GM19455 (cell line): ENCODE data around the gene TUBB8B.
"Not testable (repeated sequence)": the region's sequence is repeated elsewhere in the genome, so short reads cannot be mapped to it uniquely, and the experiment has no call there.

Experiments
- ATAC-seq: cut with Tn5 transposase; IDR thresholded peaks from one replicate; pipeline ENCODE4 v1.9.1; 2021; ENCODE audit not compliant: unreplicated experiment

Gene TUBB8B

DNA sequence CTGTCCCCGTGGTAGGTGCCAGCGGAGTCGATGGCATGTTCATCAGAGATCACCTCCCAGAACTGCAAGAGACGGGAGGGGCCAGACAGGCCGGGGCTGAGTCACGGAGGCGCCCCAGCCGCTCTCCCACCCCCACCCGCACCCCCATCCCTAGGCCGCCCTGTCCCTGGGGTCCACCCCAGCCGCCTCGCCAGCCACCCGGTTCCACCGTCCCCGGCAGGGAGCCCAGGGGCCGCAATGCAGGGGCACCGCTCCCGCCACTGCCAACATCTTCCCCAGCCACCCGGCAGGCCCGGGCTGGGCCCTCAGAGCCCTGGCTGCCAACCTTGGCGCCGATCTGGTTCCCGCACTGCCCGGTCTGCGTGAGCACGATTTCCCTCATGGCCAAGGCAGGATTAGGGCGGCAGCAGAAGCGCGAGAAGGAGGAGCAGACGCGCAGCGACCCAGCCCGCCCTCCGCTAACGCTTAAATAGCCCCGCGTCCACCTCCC is at the start of gene TUBB8B:
TSS of gene TUBB8B (minus strand) at position 440 of the 490 bp plus-strand sequence. CDS start at position 382, 58 bp downstream.
- not testable (repeated sequence) for ATAC-seq

DNA sequence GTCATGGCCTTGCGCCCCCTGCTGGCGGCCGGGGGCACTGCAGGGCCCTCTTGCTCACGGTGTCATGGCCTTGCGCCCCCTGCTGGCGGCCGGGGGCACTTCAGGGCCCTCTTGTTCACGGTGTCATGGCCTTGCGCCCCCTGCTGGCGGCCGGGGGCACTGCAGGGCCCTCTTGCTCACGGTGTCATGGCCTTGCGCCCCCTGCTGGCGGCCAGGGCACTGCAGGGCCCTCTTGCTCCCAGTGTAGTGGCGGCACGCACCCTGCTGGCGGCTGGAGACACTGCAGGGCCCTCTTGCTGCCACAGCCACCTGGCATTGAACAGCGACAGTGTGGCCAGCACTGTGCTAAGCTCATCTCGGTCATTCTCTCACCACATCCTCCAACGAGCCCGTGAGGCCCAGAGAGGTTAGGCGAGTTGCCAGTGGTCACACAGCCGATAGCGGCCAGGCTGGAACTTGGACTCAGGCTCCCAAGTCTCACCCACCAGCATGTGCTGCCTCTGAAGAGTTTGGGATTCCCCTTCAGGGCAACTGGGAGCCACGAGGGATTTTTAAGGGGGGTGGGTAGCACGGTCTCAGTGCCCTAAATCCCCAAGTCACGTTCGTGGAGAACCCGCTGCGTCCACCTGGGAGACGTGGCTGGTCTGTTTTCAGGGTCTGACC is 48.0 kb upstream of the TUBB8B start:
- ATAC-seq = peak; percentile 96

DNA sequence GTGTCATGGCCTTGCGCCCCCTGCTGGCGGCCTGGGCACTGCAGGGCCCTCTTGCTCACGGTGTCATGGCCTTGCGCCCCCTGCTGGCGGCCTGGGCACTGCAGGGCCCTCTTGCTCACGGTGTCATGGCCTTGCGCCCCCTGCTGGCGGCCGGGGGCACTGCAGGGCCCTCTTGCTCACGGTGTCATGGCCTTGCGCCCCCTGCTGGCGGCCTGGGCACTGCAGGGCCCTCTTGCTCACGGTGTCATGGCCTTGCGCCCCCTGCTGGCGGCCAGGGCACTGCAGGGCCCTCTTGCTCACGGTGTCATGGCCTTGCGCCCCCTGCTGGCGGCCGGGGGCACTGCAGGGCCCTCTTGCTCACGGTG is 47.3 kb upstream of the TUBB8B start:
- not testable (repeated sequence) for ATAC-seq

DNA sequence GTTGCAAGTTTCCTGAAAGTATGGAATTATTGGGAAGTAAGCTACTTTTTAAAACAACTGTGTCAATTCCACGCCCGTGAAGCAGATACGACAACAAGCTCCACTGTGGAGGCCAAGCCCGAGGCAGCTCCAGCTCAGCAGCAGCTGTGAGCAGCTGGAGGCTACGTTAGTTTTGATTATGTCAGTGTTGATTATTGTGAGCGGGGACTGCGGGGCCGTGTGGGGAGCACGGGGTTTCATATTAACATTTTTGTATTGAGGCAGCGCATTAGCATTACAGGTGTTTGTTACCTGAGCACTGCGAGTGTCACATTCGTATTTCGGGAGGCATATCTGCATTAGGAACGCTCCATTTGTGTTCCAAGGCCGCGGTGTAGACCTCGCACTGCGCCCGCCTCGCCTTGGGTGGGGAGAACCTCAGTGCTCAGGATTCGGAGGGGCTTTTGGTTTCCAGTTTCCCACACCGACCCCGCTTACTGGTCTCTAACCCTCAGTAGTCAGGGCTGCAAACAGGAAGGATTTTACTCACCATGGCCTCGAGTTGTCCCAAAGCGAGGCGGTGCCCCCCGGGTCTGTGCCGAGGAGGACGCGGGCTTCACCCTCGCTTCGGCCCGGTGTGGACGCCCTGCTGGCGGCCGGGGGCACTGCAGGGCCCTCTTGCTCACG is 46.8 kb upstream of the TUBB8B start:
- ATAC-seq = peak; percentile 56

DNA sequence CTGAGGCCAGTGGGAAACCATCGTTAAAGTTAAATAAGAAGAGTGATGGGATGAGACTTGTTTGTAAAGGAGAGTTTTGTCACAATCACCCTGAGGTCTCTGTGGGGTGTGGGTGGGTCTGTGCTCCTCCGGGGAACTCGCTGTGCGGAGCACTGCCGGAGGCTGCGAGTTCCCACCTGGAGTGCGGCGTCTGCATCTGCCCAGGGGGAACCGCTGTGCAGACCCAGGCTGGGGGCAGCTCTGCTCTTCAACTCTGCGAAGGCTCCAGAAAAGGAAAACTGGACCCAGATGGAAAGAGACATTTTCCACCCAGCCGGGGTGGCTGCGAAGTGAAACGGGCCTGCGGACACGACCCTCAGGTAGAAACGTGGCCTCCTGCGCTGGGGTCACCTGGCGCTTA is 46.2 kb upstream of the TUBB8B start:
- ATAC-seq = not testable (repeated sequence)

DNA sequence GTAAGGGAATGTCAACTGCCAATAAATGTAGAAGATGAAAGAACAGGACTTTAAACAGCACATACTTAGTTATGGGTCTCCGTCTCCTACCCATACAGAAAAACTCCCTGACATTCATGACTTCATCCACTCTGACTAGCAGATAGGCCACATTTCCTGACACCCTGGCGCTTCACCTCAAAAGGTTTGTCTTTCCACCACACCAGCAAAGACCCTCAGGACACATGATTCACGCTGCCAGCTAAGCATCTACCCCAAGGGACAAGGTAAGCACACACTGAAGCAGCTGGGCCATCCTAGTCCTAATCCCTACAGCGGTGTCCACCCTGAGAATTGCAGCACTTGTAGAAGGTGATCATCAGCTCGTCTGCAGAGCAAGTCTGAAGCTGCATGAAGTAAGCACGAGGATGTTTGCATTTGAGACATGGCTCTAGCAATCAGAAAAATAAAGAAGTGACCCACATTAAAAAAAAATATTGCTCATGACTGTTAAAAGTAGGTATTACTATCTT is 44.5 kb upstream of the TUBB8B start:
- not testable (repeated sequence) for ATAC-seq

DNA sequence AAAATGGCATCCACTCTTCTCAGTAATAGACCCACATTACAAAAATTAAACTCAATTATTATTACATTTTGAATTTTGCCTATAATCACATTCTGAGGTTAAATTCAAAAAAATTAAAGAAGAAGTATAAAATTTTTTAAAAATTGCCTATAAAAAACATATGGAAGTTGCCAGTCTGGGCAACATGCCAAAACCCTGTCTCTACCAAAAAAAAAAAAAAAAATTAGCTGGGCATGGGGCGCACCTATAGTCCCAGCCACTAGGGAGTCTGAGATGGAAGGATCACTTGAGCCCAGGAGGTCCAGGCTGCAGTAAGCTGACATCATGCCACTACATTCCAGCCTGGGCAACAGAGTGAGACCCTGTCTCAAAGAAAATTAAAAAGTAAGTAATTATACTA is 42.1 kb upstream of the TUBB8B start:
- ATAC-seq = not testable (repeated sequence)

DNA sequence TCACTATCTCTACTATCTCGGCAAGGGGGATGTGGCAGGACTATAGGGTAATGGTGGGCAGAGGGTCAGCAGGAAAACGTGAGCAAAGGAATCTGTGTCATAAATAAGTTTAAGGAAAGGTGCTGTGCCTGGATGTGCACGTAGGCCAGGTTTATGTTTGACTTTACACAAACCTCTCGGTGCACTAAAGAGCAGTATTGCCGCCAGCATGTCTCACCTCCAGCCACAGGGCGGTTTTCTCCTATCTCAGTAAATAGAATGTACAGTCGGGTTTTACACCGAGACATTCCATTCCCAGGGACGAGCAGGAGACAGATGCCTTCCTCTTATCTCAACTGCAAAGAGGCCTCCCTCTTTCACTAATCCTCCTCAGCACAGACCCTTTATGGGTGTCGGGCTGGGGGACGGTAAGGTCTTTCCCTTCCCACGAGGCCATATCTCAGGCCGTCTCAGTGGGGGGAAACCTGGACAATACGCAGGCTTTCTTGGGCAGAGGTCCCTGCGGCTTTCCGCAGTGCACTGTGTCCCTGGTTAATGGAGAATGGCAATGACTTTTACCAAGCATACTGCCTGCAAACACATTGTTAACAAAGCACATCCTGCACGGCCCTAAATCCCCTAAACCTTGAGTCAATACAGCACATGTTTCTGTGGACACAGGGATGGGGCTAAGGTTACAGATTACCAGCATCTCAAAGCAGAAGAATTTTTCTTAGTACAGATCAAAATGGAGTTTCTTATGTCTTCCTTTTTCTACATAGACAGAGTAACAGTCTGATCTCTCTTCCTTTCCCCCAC is 41.2 kb upstream of the TUBB8B start:
- ATAC-seq = not testable (repeated sequence)

DNA sequence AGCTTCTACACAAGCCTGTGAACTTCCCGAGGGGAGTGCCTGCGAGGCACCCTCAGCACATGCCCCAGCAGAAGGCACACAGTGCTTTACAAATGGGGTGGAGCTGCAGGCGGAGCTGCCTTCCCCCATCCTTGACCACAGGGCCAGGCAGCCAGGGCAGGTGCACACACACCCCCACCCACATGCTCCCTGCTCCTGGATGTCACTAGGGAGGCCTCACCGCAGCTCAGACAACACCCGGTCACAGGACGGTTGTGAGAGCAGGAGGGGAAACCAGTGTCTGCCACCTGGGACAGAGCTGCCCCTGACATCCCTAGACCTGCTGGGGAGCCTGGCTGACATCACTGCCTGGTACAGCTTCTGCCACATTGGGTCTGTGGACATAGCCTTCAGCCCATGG is 39.7 kb upstream of the TUBB8B start:
- not testable (repeated sequence) for ATAC-seq

DNA sequence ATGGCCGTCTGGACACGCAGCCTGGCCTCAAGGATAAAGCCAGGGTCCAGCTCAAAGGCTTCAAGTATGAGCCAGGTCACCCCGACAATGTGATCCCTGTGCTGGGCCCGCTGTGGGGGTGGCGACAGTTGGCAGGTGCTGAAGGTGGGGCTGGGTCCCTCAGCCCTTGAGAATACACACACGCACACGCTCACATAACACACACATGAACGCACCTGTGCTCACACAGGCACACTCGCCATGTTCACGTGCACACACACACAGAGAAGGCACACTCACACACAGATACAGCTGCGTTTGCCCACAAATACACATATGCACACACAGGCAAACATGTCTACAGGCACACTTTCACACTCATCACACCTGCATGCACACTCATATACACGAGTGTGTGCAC is 35.4 kb upstream of the TUBB8B start:
- not testable (repeated sequence) for ATAC-seq

DNA sequence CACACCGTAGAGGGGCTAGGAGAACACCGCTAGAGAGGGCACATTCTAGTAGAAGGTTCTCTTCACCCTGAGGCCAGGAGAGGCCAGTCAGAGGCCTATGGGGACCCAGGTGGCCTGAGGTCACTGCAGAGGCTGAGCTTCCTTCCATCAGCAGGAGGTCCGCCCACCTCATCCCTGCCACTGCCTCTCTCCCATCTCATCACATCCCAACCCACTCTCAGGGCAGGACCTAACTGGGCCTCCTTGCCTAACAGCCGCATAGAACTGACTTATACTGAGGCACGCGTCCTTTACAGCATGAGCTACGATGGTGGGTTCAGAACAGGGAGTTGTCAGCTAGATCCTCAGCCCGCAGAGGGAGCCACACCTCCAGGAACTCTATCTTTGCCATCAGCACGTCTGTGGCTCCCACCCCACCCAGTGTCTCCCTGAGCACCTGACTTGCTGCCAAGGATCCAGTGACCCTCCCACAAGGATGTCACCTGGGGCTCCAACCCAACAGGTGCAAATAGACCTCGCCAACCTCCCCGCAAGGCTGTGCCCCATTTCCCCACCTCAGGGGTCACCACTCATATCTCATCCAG is 33.3 kb upstream of the TUBB8B start:
- not testable (repeated sequence) for ATAC-seq

DNA sequence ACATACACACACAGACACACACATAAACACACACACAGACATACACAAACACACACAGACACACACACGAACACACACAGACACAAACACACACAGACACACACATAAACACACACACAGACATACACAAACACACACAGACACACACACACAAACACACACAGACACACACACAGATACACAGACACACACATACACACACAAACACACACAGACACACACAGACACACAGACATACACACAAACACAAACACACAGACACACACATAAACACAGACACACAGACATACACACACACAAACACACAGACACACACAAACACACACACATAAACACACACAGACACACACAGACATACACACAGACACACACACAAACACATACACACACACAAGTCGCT is 31.5 kb upstream of the TUBB8B start:
- ATAC-seq = not testable (repeated sequence)

DNA sequence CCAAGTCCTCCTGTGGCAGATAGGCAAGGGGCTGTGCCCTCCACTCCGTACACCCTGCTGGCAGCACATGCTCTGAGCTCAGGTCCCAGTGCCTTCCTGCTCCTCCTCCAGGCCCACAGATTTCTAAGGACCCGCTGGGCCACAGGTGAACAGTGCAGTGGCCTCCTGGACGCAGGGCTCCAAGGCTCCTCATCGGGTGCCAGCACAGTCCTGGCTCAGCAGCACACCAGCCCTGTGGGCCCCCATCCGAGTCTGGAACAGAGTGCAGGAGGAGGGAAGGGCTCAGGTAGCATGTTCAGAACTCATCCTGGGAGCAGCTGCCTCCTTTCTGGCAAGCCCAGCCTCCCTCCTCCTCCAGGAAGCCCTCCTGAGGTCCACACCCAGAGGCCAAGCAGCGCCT is 30.8 kb upstream of the TUBB8B start:
- not testable (repeated sequence) for ATAC-seq

DNA sequence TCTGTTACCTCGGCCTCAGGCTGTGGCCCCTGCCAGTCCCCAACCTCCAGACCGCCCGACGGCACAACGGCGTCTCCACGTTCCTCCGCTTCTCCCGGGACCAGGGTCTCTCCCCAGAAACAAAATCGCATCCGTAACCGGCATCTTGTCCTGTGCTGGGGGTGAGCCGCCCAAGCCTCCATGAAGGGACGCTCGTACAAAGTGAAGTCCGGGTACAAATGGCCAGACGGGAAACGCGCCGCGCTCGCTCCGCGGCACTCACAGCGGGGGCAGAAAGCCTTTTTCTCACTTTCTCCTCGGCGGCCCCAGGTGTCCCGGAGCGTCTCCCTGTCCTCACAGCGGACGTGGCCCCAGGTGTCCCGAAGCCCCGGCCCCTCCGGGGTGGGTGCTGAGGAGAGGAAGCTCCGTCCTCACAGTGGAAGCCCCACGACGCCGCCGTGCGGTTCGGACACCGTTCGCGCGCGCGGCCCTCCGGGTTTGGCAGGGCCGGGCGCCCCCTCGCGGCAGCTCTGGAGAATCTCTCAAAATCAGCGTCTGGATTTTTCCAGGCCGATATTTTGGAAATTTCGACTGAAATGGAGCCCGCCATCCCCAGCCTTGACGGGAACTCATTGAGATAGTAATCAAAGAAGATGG is 26.2 kb upstream of the TUBB8B start:
- ATAC-seq = not testable (repeated sequence)

DNA sequence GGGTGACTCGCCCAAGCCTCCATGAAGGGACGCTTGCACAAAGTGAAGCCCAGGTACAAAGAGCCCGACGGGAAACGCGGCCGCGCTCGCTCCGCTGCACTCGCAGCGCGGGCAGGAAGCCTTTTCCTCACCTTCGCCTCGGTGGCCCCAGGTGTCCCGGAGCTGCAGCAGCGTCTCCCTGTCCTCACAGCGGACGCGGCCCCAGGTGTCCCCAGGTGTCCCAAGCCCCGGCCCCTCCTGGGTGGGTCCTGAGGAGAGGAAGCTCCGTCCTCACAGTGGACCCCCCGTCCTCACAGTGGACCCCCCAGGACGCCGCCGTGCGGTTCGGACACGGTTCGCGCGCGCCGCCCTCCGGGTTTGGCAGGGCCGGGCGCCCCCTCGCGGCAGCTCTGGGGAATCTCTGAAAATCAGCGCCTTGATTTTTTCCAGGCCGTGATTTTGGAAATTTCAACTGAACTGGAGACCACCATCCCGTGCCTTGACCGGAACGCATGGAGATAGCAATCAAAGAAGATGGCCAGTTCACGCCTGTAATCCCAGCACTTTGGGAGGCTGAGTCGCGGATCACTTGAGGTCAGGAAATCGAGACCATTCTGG is 23.9 kb upstream of the TUBB8B start:
- not testable (repeated sequence) for ATAC-seq

DNA sequence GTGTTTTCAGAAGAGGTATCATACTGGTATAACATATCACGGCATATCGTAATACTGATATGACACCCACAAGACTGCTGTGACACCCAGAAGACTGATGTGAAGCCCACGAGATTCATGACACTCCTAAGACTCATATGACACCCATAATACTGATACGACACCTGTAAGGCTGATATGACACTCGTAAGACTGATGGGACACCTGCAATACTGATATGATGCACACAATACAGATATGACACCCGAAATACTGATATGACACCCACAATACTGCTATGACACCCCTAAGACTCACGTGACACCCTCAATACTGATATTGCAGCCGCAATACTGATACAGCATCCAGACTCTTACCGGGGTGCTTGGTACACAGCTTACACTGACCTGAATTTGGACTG is 18.3 kb upstream of the TUBB8B start:
- not testable (repeated sequence) for ATAC-seq

DNA sequence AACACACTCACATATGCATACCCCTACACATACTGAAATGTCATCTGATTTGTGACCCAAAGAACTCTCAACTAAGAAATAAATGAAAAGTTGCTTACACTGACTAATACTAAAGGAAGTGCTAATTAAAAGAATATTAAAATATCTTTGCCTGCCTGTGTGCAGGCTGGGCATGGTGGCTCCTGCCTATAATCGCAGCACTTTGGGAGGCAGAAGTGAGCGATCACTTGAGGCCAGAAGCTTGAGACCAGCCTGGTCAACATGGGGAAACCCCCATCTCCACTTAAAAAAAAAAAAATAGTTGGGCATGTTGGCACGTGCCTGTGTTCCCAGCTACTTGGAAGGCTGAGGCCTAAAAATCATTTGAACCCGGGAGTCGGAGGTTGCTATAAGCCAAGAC is 14.9 kb upstream of the TUBB8B start:
- not testable (repeated sequence) for ATAC-seq

DNA sequence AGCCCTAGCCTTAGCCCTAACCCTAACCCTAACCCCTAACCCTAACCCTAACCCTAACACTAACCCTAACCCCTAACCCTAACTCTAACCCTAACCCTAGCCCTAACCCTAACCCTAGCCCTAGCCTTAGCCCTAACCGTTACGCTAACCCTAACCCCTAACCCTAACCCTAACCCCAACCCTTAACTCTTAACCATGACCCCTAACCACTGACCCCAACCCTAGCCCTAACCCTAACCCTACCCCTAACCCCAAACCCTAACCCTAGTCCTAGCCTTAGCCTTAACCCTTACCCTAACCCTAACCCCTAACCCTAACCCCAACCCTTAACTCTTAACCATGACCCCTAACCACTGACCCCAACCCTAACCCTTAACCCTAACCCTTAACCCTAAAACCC is 14.2 kb upstream of the TUBB8B start:
- ATAC-seq = not testable (repeated sequence)

DNA sequence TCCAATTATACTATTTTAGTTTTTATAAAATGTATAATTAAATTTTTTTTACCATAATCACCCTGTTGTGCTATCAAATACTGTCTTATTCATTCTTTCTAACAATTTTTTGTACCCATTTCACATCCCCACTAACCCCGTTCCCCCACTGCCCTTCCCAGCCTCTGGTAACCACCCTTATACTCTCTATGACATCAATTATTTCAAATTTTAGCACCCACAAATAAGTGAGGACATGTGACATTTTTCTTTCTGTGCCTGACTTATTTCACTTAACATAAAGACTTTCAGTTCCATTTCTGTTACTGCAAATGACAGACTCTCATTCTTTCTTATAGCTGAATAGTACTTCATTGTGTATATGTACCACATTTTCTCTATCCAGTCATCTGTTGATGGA is 5.0 kb upstream of the TUBB8B start:
- ATAC-seq = not testable (repeated sequence)

DNA sequence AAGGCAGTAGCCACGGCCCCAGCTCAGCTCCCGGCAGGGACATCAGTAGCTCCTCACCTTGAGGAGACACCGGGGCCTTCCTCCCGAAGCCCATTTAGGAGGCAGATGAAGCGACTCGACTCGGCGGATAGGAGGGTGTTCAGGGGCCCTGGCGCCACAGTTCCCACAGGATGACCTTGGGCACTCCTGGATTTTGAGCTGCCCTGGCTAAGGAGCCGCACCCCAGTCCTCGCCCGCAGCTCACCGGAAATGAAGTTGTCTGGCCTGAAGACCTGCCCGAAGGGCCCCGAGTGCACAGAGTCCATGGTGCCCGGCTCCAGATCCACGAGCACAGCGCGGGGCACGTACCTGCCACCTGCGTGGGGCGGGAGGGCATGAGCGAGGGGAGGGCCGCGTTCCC is 719 bp downstream of the TUBB8B start:
- ATAC-seq = not testable (repeated sequence)
